Measurements from ENCODE around the gene UBASH3A.

DNA sequence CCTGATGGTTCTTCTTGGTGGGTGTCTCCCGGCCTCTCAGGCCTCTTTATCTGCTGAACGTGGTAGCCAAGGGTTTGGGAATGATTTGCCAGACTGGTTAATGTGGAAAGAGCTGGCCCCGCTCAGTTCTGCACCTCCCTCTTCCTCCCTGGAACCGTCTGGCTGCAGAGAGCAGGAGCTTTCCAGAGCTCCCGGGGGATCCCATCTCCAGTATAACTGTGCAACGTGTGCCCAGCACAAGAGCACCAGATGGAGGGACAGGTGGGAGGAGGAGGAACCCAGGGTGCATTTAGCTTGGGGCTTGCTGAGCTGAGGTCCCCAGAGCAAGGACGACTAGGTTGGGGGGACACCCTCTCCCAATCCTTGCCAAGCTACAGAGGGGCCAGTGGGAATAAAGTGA is 42.4 kb upstream of the UBASH3A start:
- TF ChIP-seq EZH2 (IDR thresholded peaks at IDR 0.05) (no peak), EZH2phosphoT487 (IDR thresholded peaks at IDR 0.05) (no peak)
- TF ChIP-seq, protein P1, sequence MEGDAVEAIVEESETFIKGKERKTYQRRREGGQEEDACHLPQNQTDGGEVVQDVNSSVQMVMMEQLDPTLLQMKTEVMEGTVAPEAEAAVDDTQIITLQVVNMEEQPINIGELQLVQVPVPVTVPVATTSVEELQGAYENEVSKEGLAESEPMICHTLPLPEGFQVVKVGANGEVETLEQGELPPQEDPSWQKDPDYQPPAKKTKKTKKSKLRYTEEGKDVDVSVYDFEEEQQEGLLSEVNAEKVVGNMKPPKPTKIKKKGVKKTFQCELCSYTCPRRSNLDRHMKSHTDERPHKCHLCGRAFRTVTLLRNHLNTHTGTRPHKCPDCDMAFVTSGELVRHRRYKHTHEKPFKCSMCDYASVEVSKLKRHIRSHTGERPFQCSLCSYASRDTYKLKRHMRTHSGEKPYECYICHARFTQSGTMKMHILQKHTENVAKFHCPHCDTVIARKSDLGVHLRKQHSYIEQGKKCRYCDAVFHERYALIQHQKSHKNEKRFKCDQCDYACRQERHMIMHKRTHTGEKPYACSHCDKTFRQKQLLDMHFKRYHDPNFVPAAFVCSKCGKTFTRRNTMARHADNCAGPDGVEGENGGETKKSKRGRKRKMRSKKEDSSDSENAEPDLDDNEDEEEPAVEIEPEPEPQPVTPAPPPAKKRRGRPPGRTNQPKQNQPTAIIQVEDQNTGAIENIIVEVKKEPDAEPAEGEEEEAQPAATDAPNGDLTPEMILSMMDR (IDR thresholded peaks at IDR 0.05): no peak
